ENCODE measurements around the gene MEGF6. TPM values are rescaled to one million over a fixed set of nuclear protein-coding genes. Genes with fewer than 3 reads are reported as not detected.

MEGF6 gene
- total RNA-seq, 4 donors from 2014 or later = 0.88 to 69.0 (median 36.9) TPM

- DNase-seq = no peak
- intact Hi-C loops (cut with DNase I; ENCODE audit: low total_unique reads) = no loop called here
- no peaks in the 10 kb centered on the region for H3K9me3 ChIP-seq
- no peaks in the 10 kb centered on the region for H3K27me3 ChIP-seq
- TF ChIP-seq CTCF (IDR thresholded peaks at IDR 0.05) (no peak), POLR2A (IDR thresholded peaks at IDR 0.05) (no peak)
- peaks cover 0 to 9% of the 10 kb centered on the region in 2 donors for H3K4me1 ChIP-seq
- no peaks in the 10 kb centered on the region for H3K36me3 ChIP-seq
- no peak overlapping the region for H3K27ac ChIP-seq
- H3K4me3 ChIP-seq = no peak overlapping the region
These were observed 56.0 kb downstream of the MEGF6 start for GRCh38 chr1:3555131-3555920.

- no peak for TF ChIP-seq POLR2A (IDR thresholded peaks at IDR 0.05)
- no peak for TF ChIP-seq CTCF (IDR thresholded peaks at IDR 0.05)
- H3K36me3 ChIP-seq = no peaks in the 10 kb centered on the region
- H3K9me3 ChIP-seq = no peaks in the 10 kb centered on the region
- no peaks in the 10 kb centered on the region for H3K27me3 ChIP-seq
- no peak for DNase-seq
- no peak overlapping the region for H3K27ac ChIP-seq
- peaks cover 0 to 9% of the 10 kb centered on the region in 2 donors for H3K4me1 ChIP-seq
- intact Hi-C loops (cut with DNase I; ENCODE audit: low total_unique reads) = no loop called here
- H3K4me3 ChIP-seq = no peak overlapping the region
These were observed 57.4 kb downstream of the MEGF6 start for GRCh38 chr1:3553940-3554223.

DNA sequence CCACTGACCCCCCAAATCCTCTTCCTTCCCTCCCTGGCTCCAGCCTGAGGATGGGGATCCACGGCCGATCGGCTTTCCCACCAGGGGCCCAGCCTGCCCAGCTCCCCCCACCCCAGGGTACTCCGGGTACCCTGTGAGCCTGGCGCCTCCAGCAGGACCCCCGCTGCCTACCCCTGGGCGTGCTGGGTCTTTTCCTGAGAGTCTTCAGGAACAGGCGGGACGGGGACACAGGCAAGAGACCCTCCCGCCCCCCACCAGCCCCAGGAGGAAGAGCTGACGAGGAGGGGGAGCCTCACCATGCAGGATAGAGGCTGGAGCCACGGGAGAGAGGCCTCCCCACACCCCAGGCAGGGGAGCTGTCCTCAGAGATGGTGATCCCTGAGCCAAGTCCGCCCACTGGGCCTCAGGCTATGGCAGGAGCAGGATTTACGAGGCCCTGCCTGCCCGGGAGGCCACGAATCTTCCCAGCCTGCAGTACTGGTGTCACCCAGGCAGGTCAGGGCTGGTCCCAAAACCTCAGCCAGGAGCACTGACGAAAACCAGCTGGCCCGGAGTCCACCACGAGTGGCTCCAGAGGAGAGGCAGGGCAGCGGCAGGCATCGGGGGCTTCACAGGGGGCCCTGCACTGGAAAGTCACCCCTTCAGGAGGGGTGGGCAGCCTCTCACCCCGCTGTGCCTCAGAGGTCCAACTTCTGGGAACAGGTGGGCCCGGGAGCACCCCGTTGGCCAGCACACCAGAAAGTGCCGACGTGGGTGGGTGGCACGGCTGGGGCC lies 58.0 kb downstream of the MEGF6 start:
- Histone ChIP-seq H3K4me1 (peaks cover 0 to 9% of the 10 kb centered on the region in 2 donors), H3K4me3 (no peak overlapping the region), H3K36me3 (no peaks in the 10 kb centered on the region), H3K27ac (no peak overlapping the region), H3K9me3 (no peaks in the 10 kb centered on the region), H3K27me3 (no peaks in the 10 kb centered on the region)
- intact Hi-C loops (cut with DNase I; ENCODE audit: low total_unique reads) = no loop called here
- TF ChIP-seq POLR2A (IDR thresholded peaks at IDR 0.05) = no peak
- TF ChIP-seq CTCF (IDR thresholded peaks at IDR 0.05) = no peak
- DNase-seq = peak in 1 of 2 donors; percentile 78

DNA sequence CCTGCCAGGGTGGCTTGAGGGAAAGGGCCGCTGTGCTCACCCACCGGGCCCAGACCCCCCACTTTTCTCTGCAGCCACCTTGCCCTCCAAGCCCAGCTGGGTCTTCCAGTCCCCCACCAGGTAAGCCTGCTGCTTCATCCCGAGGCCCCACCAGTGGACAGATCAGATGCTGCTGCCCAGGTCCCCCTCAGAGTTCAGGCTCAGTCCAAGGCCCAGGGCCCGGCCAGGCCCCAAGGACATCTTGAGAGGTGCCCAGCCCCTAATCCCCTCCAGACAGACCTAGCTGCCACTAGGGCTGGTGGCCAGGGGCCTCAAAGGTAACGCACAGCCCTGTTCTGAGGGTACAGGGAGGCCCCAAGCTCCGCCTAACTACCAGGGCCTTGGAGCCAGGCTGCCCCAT lies 58.6 kb downstream of the MEGF6 start:
- no peak overlapping the region for H3K27ac ChIP-seq
- no peaks in the 10 kb centered on the region for H3K36me3 ChIP-seq
- intact Hi-C loops (cut with DNase I; ENCODE audit: low total_unique reads) = no loop called here
- H3K4me1 ChIP-seq = peaks cover 0 to 9% of the 10 kb centered on the region in 2 donors
- no peaks in the 10 kb centered on the region for H3K9me3 ChIP-seq
- DNase-seq = no peak
- TF ChIP-seq CTCF (IDR thresholded peaks at IDR 0.05) = no peak
- no peak for TF ChIP-seq POLR2A (IDR thresholded peaks at IDR 0.05)
- H3K4me3 ChIP-seq = no peak overlapping the region
- no peaks in the 10 kb centered on the region for H3K27me3 ChIP-seq

- Histone ChIP-seq H3K36me3 (no peaks in the 10 kb centered on the region), H3K4me3 (no peak overlapping the region), H3K9me3 (no peaks in the 10 kb centered on the region), H3K27me3 (no peaks in the 10 kb centered on the region), H3K27ac (no peak overlapping the region), H3K4me1 (peaks cover 0 to 9% of the 10 kb centered on the region in 2 donors)
- TF ChIP-seq CTCF (IDR thresholded peaks at IDR 0.05) (no peak), POLR2A (IDR thresholded peaks at IDR 0.05) (no peak)
- DNase-seq = no peak
- intact Hi-C loops (cut with DNase I; ENCODE audit: low total_unique reads) = no loop called here
These were observed 59.1 kb downstream of the MEGF6 start for GRCh38 chr1:3552176-3552575.

Data from uterus (tissue), 4 donors.